ENCODE data around the gene OR6B1. TPM values are rescaled to one million over a fixed set of nuclear protein-coding genes. Genes with fewer than 3 reads are reported as not detected.
A peak's percentile ranks its signal among the peaks of the same experiment; 100 is the strongest.

The OR6B1 gene
- total and polyA plus RNA-seq, 2 experiments from 2014 or later = not detected

- H3K4me1 ChIP-seq (ENCODE audit: low read depth) = no peaks in the 10 kb centered on the region
- no peak overlapping the region for H3K4me3 ChIP-seq
- H3K36me3 ChIP-seq = no peaks in the 10 kb centered on the region
- H3K9me3 ChIP-seq (ENCODE audit: low read depth) = no peaks in the 10 kb centered on the region
- no peak for TF ChIP-seq CTCF (IDR thresholded peaks at IDR 0.05; ENCODE audit: low read depth, low read length)
- H3K27ac ChIP-seq = no peak overlapping the region
- no peak for DNase-seq (ENCODE audit: low read depth in 1 of 2, low spot score in 1 of 2)
- H3K27me3 ChIP-seq = peaks cover 3% of the 10 kb centered on the region
Measured at GRCh38 chr7:144023171-144023827, 23.2 kb downstream of the OR6B1 start.

- Histone ChIP-seq H3K27me3 (peaks cover 3% of the 10 kb centered on the region), H3K36me3 (no peaks in the 10 kb centered on the region), H3K9me3 (ENCODE audit: low read depth) (no peaks in the 10 kb centered on the region), H3K4me3 (no peak overlapping the region), H3K4me1 (ENCODE audit: low read depth) (no peaks in the 10 kb centered on the region), H3K27ac (no peak overlapping the region)
- DNase-seq (ENCODE audit: low read depth in 1 of 2, low spot score in 1 of 2) = no peak
- TF ChIP-seq CTCF (IDR thresholded peaks at IDR 0.05; ENCODE audit: low read depth, low read length) = no peak
Measured at GRCh38 chr7:144024213-144024612, 24.1 kb downstream of the OR6B1 start.

- Histone ChIP-seq H3K27me3 (peaks cover 3% of the 10 kb centered on the region), H3K27ac (no peak overlapping the region), H3K36me3 (no peaks in the 10 kb centered on the region), H3K9me3 (ENCODE audit: low read depth) (no peaks in the 10 kb centered on the region), H3K4me1 (ENCODE audit: low read depth) (no peaks in the 10 kb centered on the region), H3K4me3 (no peak overlapping the region)
- TF ChIP-seq CTCF (IDR thresholded peaks at IDR 0.05; ENCODE audit: low read depth, low read length) = no peak
- no peak for DNase-seq (ENCODE audit: low read depth in 1 of 2, low spot score in 1 of 2)
Measured at GRCh38 chr7:144026203-144026883, 26.2 kb downstream of the OR6B1 start.

GRCh38 chr7:144027070-144027469, 26.9 kb downstream of the OR6B1 start:
- TF ChIP-seq CTCF (IDR thresholded peaks at IDR 0.05; ENCODE audit: low read depth, low read length) = peak; percentile 57
- peaks cover 3% of the 10 kb centered on the region for H3K27me3 ChIP-seq
- H3K27ac ChIP-seq = no peak overlapping the region
- H3K4me1 ChIP-seq (ENCODE audit: low read depth) = no peaks in the 10 kb centered on the region
- H3K4me3 ChIP-seq = no peak overlapping the region
- no peaks in the 10 kb centered on the region for H3K36me3 ChIP-seq
- no peaks in the 10 kb centered on the region for H3K9me3 ChIP-seq (ENCODE audit: low read depth)
- DNase-seq (ENCODE audit: low read depth in 1 of 2, low spot score in 1 of 2) = peak; percentile 31 to 73

- peaks cover 3% of the 10 kb centered on the region for H3K27me3 ChIP-seq
- no peaks in the 10 kb centered on the region for H3K9me3 ChIP-seq (ENCODE audit: low read depth)
- H3K27ac ChIP-seq = no peak overlapping the region
- H3K4me3 ChIP-seq = no peak overlapping the region
- TF ChIP-seq CTCF (IDR thresholded peaks at IDR 0.05; ENCODE audit: low read depth, low read length) = no peak
- no peaks in the 10 kb centered on the region for H3K36me3 ChIP-seq
- no peak for DNase-seq (ENCODE audit: low read depth in 1 of 2, low spot score in 1 of 2)
- H3K4me1 ChIP-seq (ENCODE audit: low read depth) = no peaks in the 10 kb centered on the region
Measured at GRCh38 chr7:144027974-144028373, 27.9 kb downstream of the OR6B1 start.

Measured in cardiac muscle cell (in vitro differentiated cells and primary cell).